ENCODE data around the gene ZNF560. TPM values are rescaled to one million over a fixed set of nuclear protein-coding genes. Genes with fewer than 3 reads are reported as not detected.
A peak's percentile ranks its signal among the peaks of the same experiment; 100 is the strongest.

Gene ZNF560
- total and polyA plus RNA-seq, 2 of the 13 experiments (the other 11 are each of a cell fraction or from before 2014, with no cell fraction given), result not detected

DNA sequence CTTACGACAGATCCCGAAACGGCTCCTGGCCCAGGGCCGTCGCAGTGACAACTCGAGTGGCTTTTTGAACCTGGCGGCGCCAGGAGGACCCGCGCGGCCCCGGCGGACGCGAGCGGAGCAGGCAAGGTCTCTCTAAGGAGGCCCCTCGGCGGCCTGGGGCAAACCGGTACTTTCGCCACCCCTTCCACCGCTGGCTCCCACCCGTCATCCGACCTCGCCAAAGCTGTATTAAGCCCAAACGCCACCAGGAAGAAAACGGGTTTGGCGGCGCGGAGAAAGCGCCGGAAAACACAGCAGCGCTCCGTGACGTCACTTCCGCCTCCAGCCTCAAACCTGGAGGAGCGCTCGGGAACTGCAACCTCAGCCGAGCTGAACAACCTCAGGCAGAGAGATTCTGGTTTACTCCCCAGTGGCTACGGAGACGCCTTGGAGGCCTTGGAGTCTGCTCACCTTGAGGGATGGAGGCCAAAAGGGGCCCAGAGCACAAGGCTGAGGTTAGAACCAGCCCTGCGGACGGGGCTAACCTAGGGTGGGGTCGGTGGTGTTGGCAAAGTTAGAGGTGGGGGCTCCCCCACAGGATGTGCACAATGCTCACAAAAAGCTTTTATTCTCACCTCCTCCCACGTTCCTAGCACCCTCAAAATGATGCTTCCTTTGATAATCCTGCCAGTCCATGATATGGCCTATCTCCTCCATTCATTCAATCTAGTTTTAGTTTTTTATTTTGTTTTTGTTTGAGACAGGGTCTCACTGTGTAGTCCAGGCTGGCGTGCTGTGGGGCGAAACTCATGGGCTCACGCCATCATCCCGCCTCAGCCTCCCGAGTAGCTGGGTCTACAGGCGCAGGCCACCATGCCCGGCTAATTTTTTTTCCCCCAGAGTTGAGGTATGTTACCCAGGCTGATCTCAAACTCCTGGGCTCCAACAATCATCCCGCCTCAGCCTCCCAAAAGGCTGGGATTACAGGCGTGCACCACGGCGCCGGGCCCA lies 62.8 kb downstream of the ZNF560 start, which contains the start of gene ZNF266 (continued):
- TF ChIP-seq, protein P1, sequence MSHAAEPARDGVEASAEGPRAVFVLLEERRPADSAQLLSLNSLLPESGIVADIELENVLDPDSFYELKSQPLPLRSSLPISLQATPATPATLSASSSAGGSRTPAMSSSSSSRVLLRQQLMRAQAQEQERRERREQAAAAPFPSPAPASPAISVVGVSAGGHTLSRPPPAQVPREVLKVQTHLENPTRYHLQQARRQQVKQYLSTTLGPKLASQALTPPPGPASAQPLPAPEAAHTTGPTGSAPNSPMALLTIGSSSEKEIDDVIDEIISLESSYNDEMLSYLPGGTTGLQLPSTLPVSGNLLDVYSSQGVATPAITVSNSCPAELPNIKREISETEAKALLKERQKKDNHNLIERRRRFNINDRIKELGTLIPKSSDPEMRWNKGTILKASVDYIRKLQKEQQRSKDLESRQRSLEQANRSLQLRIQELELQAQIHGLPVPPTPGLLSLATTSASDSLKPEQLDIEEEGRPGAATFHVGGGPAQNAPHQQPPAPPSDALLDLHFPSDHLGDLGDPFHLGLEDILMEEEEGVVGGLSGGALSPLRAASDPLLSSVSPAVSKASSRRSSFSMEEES (CRISPR knock-in tag; IDR thresholded peaks at IDR 0.05), result no peak
- TF ChIP-seq KAT8 (CRISPR knock-in tag; IDR thresholded peaks at IDR 0.05) (peak; percentile 91), ELF1 (CRISPR knock-in tag; IDR thresholded peaks at IDR 0.05) (peak; percentile 83), ZNF891 (CRISPR knock-in tag; IDR thresholded peaks at IDR 0.05) (0 out of 2 replicates have a peak, but pooled peaks have one; percentile 48), ZNF337 (CRISPR knock-in tag; IDR thresholded peaks at IDR 0.05; ENCODE audit: borderline replicate concordance, low read depth) (no peak), FOXO1 (CRISPR knock-in tag; IDR thresholded peaks at IDR 0.05) (peak; percentile 73), ZSCAN29 (CRISPR knock-in tag; conservative IDR thresholded peaks at IDR 0.05) (0 out of 2 replicates have a peak, but pooled peaks have one; percentile 70), CCAR2 (optimal IDR thresholded peaks at IDR 0.05; ENCODE audit: low read depth, low read length) (no peak), FOXK1 (CRISPR knock-in tag; IDR thresholded peaks at IDR 0.05; ENCODE audit: borderline replicate concordance, low read depth) (peak; percentile 82), SYNCRIP (IDR thresholded peaks at IDR 0.05; ENCODE audit: insufficient read depth, low read depth, low read length) (no peak), RARG (CRISPR knock-in tag; IDR thresholded peaks at IDR 0.05; ENCODE audit: low read depth) (no peak), ARNT2 (CRISPR knock-in tag; IDR thresholded peaks at IDR 0.05; ENCODE audit: low read depth) (0 out of 2 replicates have a peak, but pooled peaks have one; percentile 21), ZNF33A (CRISPR knock-in tag; IDR thresholded peaks at IDR 0.05; ENCODE audit: borderline replicate concordance) (no peak), ZNF598 (CRISPR knock-in tag; IDR thresholded peaks at IDR 0.05; ENCODE audit: borderline replicate concordance) (0 out of 2 replicates have a peak, but pooled peaks have one; percentile 50), IRF2 (CRISPR knock-in tag; IDR thresholded peaks at IDR 0.05) (peak; percentile 85)
- TF ChIP-seq, protein P2, sequence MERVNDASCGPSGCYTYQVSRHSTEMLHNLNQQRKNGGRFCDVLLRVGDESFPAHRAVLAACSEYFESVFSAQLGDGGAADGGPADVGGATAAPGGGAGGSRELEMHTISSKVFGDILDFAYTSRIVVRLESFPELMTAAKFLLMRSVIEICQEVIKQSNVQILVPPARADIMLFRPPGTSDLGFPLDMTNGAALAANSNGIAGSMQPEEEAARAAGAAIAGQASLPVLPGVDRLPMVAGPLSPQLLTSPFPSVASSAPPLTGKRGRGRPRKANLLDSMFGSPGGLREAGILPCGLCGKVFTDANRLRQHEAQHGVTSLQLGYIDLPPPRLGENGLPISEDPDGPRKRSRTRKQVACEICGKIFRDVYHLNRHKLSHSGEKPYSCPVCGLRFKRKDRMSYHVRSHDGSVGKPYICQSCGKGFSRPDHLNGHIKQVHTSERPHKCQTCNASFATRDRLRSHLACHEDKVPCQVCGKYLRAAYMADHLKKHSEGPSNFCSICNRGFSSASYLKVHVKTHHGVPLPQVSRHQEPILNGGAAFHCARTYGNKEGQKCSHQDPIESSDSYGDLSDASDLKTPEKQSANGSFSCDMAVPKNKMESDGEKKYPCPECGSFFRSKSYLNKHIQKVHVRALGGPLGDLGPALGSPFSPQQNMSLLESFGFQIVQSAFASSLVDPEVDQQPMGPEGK (CRISPR knock-in tag; IDR thresholded peaks at IDR 0.05), result peak; percentile 34; the same call in 1 of the 2 replicates
- TF ChIP-seq, protein P3, sequence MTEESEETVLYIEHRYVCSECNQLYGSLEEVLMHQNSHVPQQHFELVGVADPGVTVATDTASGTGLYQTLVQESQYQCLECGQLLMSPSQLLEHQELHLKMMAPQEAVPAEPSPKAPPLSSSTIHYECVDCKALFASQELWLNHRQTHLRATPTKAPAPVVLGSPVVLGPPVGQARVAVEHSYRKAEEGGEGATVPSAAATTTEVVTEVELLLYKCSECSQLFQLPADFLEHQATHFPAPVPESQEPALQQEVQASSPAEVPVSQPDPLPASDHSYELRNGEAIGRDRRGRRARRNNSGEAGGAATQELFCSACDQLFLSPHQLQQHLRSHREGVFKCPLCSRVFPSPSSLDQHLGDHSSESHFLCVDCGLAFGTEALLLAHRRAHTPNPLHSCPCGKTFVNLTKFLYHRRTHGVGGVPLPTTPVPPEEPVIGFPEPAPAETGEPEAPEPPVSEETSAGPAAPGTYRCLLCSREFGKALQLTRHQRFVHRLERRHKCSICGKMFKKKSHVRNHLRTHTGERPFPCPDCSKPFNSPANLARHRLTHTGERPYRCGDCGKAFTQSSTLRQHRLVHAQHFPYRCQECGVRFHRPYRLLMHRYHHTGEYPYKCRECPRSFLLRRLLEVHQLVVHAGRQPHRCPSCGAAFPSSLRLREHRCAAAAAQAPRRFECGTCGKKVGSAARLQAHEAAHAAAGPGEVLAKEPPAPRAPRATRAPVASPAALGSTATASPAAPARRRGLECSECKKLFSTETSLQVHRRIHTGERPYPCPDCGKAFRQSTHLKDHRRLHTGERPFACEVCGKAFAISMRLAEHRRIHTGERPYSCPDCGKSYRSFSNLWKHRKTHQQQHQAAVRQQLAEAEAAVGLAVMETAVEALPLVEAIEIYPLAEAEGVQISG (CRISPR knock-in tag; IDR thresholded peaks at IDR 0.05), result peak; percentile 83
- TF ChIP-seq, protein P4, sequence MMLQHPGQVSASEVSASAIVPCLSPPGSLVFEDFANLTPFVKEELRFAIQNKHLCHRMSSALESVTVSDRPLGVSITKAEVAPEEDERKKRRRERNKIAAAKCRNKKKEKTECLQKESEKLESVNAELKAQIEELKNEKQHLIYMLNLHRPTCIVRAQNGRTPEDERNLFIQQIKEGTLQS (CRISPR knock-in tag; IDR thresholded peaks at IDR 0.05), result peak; percentile 42; the same call in 1 of the 2 replicates
- TF ChIP-seq, protein P5, sequence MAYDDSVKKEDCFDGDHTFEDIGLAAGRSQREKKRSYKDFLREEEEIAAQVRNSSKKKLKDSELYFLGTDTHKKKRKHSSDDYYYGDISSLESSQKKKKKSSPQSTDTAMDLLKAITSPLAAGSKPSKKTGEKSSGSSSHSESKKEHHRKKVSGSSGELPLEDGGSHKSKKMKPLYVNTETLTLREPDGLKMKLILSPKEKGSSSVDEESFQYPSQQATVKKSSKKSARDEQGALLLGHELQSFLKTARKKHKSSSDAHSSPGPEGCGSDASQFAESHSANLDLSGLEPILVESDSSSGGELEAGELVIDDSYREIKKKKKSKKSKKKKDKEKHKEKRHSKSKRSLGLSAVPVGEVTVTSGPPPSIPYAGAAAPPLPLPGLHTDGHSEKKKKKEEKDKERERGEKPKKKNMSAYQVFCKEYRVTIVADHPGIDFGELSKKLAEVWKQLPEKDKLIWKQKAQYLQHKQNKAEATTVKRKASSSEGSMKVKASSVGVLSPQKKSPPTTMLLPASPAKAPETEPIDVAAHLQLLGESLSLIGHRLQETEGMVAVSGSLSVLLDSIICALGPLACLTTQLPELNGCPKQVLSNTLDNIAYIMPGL (CRISPR knock-in tag; IDR thresholded peaks at IDR 0.05; ENCODE audit: borderline replicate concordance in 1 of 2, low read depth in 1 of 2), result peak; percentile 77 to 88
